A673 (cell line): ENCODE measurements around the gene NCOA3.

ENCODE experiments used
- CTCF ChIP-seq: fragments of 300-800, 200-600 bp; sonication (generic); conservative IDR thresholded peaks from 2 replicates; pipeline ENCODE4 v1.5.1; 2017; ENCODE audit warnings: low read depth, mild to moderate bottlenecking, antibody characterized with exemption, low read length, moderate library complexity, mixed read lengths
- EZH2 ChIP-seq: fragments of 200-600 bp; sonication (generic); IDR thresholded peaks from 2 replicates; pipeline ENCODE4 v1.6.1; 2017; ENCODE audit warnings: borderline replicate concordance, low read depth, mild to moderate bottlenecking, mixed read lengths, antibody characterized with exemption, low read length; ENCODE audit not compliant: poor library complexity, severe bottlenecking

- TF ChIP-seq CTCF (no peak), EZH2 (no peak)
Observed at GRCh38 chr20:47476452-47476851, 25.2 kb upstream of the NCOA3 start.
